K562 (cell line): Measurements from ENCODE around the gene NOL8. TPM values are rescaled to one million over a fixed set of nuclear protein-coding genes. Genes with fewer than 3 reads are reported as not detected.

Experiments used
- DMBX1 ChIP-seq: fragments of 250-450 bp; sonication (Bioruptor Pico); IDR thresholded peaks from 2 replicates; pipeline ENCODE4 v1.8.0; 2022; ENCODE audit warnings: inconsistent platforms, mild to moderate bottlenecking, moderate library complexity, borderline replicate concordance
- EP400 ChIP-seq: fragments of 450-650 bp; IDR thresholded peaks from 2 replicates; pipeline ENCODE4 v1.6.1; 2017; ENCODE audit warnings: antibody characterized with exemption, mild to moderate bottlenecking, moderate library complexity
- GABPB1 ChIP-seq: sonication (generic); formaldehyde crosslinking; IDR thresholded peaks from 2 replicates; pipeline ENCODE4 v1.8.0; 2022; ENCODE audit warnings: mild to moderate bottlenecking, missing genetic modification reagents
- MNT ChIP-seq, 2 experiments: fragments of 450-650 bp; conservative IDR thresholded peaks; 2 replicates each; pipeline ENCODE4 v1.6.1; 2017; ENCODE audit warnings: mild to moderate bottlenecking in 2 of 2, moderate library complexity in 2 of 2
- NFE2 ChIP-seq: IDR thresholded peaks from 2 replicates; pipeline ENCODE4 v1.6.1; 2014; ENCODE audit warnings: antibody characterized with exemption, low read depth
- POLR2G ChIP-seq: fragments of 200-400 bp; formaldehyde crosslinking; IDR thresholded peaks from 2 replicates; pipeline ENCODE4 v1.6.1; 2017; ENCODE audit warnings: low read depth, mild to moderate bottlenecking, antibody characterized with exemption, low read length, moderate library complexity
- RBFOX2 ChIP-seq: fragments of 200-400 bp; formaldehyde crosslinking; IDR thresholded peaks from 2 replicates; pipeline ENCODE4 v1.6.1; 2017; ENCODE audit warnings: low read depth, mild to moderate bottlenecking, low read length, moderate library complexity
- SAFB2 ChIP-seq: fragments of 200-400 bp; formaldehyde crosslinking; IDR thresholded peaks from 2 replicates; pipeline ENCODE4 v1.6.1; 2018; ENCODE audit warnings: borderline replicate concordance, low read length, low read depth, moderate library complexity; ENCODE audit not compliant: severe bottlenecking
- SOX6 ChIP-seq: fragments of 450-650 bp; IDR thresholded peaks from 2 replicates; pipeline ENCODE4 v1.6.1; 2014; ENCODE audit warnings: mild to moderate bottlenecking
- YY1 ChIP-seq, 3 experiments: IDR thresholded peaks; 2 replicates each; pipeline ENCODE4 v1.6.1; 2011; ENCODE audit warnings: low read length in 2 of 3, mild to moderate bottlenecking in 2 of 3, moderate library complexity in 2 of 3, borderline replicate concordance in 1 of 3, control low read depth in 1 of 3, low read depth in 1 of 3; ENCODE audit not compliant: insufficient read depth in 3 of 3, insufficient replicate concordance in 2 of 3, control insufficient read depth in 1 of 3, insufficient read length in 1 of 3; ENCODE audit errors: extremely low read depth in 1 of 3
- ZFX ChIP-seq: sonication (generic); formaldehyde crosslinking; IDR thresholded peaks from 2 replicates; pipeline ENCODE4 v1.8.0; 2022; ENCODE audit warnings: mild to moderate bottlenecking, missing genetic modification reagents, moderate library complexity
- ZKSCAN8 ChIP-seq: fragments of 200-800 bp; sonication (Bioruptor generic); IDR thresholded peaks from 2 replicates; pipeline ENCODE4 v1.6.1; 2016; ENCODE audit warnings: missing genetic modification characterization, missing compliant biosample characterization
- polyA plus RNA-seq, 8 experiments: library from polyadenylated mRNA; depleted of rRNA in 4 of 8; stranded (reverse) in 5 of 8; unstranded in 3 of 8; fragments of >200 nt; fragmentation: Nextera tagmentation in 2 of 8; fragmentation: Illumina TruSeq in 1 of 8; extraction: Ambion mirVana in 2 of 8; extraction: Trizol in 1 of 8; gene quantifications; 2 replicates each; pipeline versions ENCODE4 v1.2.1 to v1.2.3, GENCODE V29; 2011 to 2014; ENCODE audit warnings: inconsistent platforms in 1 of 8, missing spikeins in 1 of 8
- total RNA-seq, 7 experiments: library from RNA; depleted of rRNA in 6 of 7; stranded (reverse); fragments of >200 nt in 6 of 7; fragmentation: Illumina TruSeq in 2 of 7; extraction: Trizol in 2 of 7; gene quantifications; 2 replicates each; pipeline versions ENCODE4 v1.2.1 to v1.2.3, GENCODE V29; 2011 to 2021; ENCODE audit warnings: low replicate concordance in 1 of 7
- TF ChIP-seq, protein P1 (sequence below): fragments of 200-800 bp; sonication (Bioruptor generic); IDR thresholded peaks from 2 replicates; pipeline ENCODE4 v1.6.1; 2017; ENCODE audit warnings: missing genetic modification characterization, missing compliant biosample characterization
- TF ChIP-seq, protein P2 (sequence below), 2 experiments: fragments of 450-650 bp in 1 of 2; sonication (generic) in 1 of 2; formaldehyde crosslinking in 1 of 2; IDR thresholded peaks; 2 replicates each; pipeline versions ENCODE4 v1.7.1 to v1.9.0; 2016 to 2022; ENCODE audit warnings: inconsistent platforms in 1 of 2, mild to moderate bottlenecking in 1 of 2, missing genetic modification reagents in 1 of 2

The NOL8 gene
- total and polyA plus RNA-seq, 9 of the 15 experiments (the other 6 are each of a cell fraction or from before 2014, with no cell fraction given) = 51.3 to 91.5 (median 58.7) TPM

GRCh38 chr9:92295827-92296258 is 29.3 kb downstream of the NOL8 start (continued):
- TF ChIP-seq MNT (conservative IDR thresholded peaks at IDR 0.05) (peak in 1 of 2 experiments; percentile 65), SAFB2 (no peak), YY1 (IDR thresholded peaks at IDR 0.05; ENCODE audit: borderline replicate concordance in 1 of 3, control insufficient read depth in 1 of 3, extremely low read depth in 1 of 3, insufficient read depth in 3 of 3, insufficient read length in 1 of 3, insufficient replicate concordance in 2 of 3, low read depth in 1 of 3, low read length in 2 of 3) (peak in 1 of 3 experiments; percentile 54), EP400 (peak; percentile 51), ZFX (no peak), ZKSCAN8 (CRISPR knock-in tag) (no peak), GABPB1 (CRISPR knock-in tag) (no peak), NFE2 (peak; percentile 15; the same call in 1 of the 2 replicates), SOX6 (peak; percentile 19; the same call in 1 of the 2 replicates), DMBX1 (CRISPR knock-in tag) (peak; percentile 9; the same call in 1 of the 2 replicates), POLR2G (peak; percentile 20; the same call in 1 of the 2 replicates), RBFOX2 (peak; percentile 34)
- TF ChIP-seq, protein P1, sequence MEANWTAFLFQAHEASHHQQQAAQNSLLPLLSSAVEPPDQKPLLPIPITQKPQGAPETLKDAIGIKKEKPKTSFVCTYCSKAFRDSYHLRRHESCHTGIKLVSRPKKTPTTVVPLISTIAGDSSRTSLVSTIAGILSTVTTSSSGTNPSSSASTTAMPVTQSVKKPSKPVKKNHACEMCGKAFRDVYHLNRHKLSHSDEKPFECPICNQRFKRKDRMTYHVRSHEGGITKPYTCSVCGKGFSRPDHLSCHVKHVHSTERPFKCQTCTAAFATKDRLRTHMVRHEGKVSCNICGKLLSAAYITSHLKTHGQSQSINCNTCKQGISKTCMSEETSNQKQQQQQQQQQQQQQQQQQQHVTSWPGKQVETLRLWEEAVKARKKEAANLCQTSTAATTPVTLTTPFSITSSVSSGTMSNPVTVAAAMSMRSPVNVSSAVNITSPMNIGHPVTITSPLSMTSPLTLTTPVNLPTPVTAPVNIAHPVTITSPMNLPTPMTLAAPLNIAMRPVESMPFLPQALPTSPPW (CRISPR knock-in tag) = 0 out of 2 replicates have a peak, but pooled peaks have one; percentile 6
- TF ChIP-seq, protein P2, sequence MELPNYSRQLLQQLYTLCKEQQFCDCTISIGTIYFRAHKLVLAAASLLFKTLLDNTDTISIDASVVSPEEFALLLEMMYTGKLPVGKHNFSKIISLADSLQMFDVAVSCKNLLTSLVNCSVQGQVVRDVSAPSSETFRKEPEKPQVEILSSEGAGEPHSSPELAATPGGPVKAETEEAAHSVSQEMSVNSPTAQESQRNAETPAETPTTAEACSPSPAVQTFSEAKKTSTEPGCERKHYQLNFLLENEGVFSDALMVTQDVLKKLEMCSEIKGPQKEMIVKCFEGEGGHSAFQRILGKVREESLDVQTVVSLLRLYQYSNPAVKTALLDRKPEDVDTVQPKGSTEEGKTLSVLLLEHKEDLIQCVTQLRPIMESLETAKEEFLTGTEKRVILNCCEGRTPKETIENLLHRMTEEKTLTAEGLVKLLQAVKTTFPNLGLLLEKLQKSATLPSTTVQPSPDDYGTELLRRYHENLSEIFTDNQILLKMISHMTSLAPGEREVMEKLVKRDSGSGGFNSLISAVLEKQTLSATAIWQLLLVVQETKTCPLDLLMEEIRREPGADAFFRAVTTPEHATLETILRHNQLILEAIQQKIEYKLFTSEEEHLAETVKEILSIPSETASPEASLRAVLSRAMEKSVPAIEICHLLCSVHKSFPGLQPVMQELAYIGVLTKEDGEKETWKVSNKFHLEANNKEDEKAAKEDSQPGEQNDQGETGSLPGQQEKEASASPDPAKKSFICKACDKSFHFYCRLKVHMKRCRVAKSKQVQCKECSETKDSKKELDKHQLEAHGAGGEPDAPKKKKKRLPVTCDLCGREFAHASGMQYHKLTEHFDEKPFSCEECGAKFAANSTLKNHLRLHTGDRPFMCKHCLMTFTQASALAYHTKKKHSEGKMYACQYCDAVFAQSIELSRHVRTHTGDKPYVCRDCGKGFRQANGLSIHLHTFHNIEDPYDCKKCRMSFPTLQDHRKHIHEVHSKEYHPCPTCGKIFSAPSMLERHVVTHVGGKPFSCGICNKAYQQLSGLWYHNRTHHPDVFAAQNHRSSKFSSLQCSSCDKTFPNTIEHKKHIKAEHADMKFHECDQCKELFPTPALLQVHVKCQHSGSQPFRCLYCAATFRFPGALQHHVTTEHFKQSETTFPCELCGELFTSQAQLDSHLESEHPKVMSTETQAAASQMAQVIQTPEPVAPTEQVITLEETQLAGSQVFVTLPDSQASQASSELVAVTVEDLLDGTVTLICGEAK (IDR thresholded peaks at IDR 0.05) = no peak
- TF ChIP-seq, protein P2 (CRISPR knock-in tag; IDR thresholded peaks at IDR 0.05) = no peak
